IMR-90 (cell line): ENCODE data around the gene SAP30BP. TPM values are rescaled to one million over a fixed set of nuclear protein-coding genes. Genes with fewer than 3 reads are reported as not detected.

ENCODE experiments used
- ATAC-seq: fragments of 200-7000 bp; cut with Tn5 transposase; 2 replicates; pipeline ENCODE4 v1.9.1; 2020; ENCODE audit warnings: low read depth, mild to moderate bottlenecking, moderate library complexity
- BruUV-seq: library from RNA; stranded (reverse); fragments of 400-500 nt; replicated peaks from 2 replicates; lab custom pipeline; 2021; lab: Mats Ljungman, UMichigan
- CTCF ChIA-PET: fragments of 300-600 bp; formaldehyde crosslinking; extraction: SDS; loops from one replicate; lab custom pipeline; 2021; ENCODE audit warnings: antibody characterized with exemption; lab: Yijun Ruan, JAX
- POLR2A ChIA-PET: fragments of 300-600 bp; sonication (Branson Sonifier 250); formaldehyde crosslinking; loops from one replicate; lab custom pipeline; 2022; ENCODE audit warnings: antibody characterized with exemption; ENCODE audit not compliant: unreplicated experiment; lab: Charles Lee
- DNase-seq: peaks from one replicate; pipeline ENCODE4 v3.0.0; 2013
- H2AFZ ChIP-seq: replicated peaks from 2 replicates; pipeline ENCODE3; 2013; ENCODE audit warnings: low read length, mild to moderate bottlenecking; ENCODE audit not compliant: poor library complexity
- H2AK5ac ChIP-seq: 2 replicates; pipeline ENCODE4 v1.6.1; 2013; ENCODE audit warnings: low read depth, low read length, inconsistent platforms
- H2AK9ac ChIP-seq: replicated peaks from 2 replicates; pipeline ENCODE3; 2013; ENCODE audit warnings: mild to moderate bottlenecking, low read depth, low read length, moderate library complexity; ENCODE audit not compliant: poor library complexity
- H2BK120ac ChIP-seq: 2 replicates; pipeline ENCODE4 v1.6.1; 2013; ENCODE audit warnings: low read depth, low read length, inconsistent platforms
- H2BK15ac ChIP-seq: 3 replicates; pipeline ENCODE4 v1.6.1; 2013; ENCODE audit warnings: low read depth, low read length, inconsistent platforms
- H2BK20ac ChIP-seq: 2 replicates; pipeline ENCODE4 v1.6.1; 2013; ENCODE audit warnings: low read depth, mild to moderate bottlenecking, inconsistent platforms, low read length, moderate library complexity
- H2BK5ac ChIP-seq: 2 replicates; pipeline ENCODE4 v1.6.1; 2013; ENCODE audit warnings: mild to moderate bottlenecking, low read depth, low read length, inconsistent platforms; ENCODE audit not compliant: poor library complexity, severe bottlenecking
- H3K14ac ChIP-seq: replicated peaks from 2 replicates; pipeline ENCODE4 v1.6.1; 2013; ENCODE audit warnings: low read depth, low read length, inconsistent platforms
- H3K18ac ChIP-seq: 2 replicates; pipeline ENCODE4 v1.6.1; 2013; ENCODE audit warnings: low read depth, low read length, control low read depth
- H3K23ac ChIP-seq: 2 replicates; pipeline ENCODE4 v1.6.1; 2013; ENCODE audit warnings: low read depth, low read length, inconsistent platforms
- H3K27ac ChIP-seq: 2 replicates; pipeline ENCODE4 v1.5.1; 2013; ENCODE audit warnings: mild to moderate bottlenecking, control low read depth, low read length; ENCODE audit not compliant: insufficient read depth
- H3K27me3 ChIP-seq: 2 replicates; pipeline ENCODE4 v1.6.1; 2013; ENCODE audit warnings: low read length; ENCODE audit not compliant: control insufficient read depth, insufficient read depth
- H3K36me3 ChIP-seq: 2 replicates; pipeline ENCODE4 v1.6.1; 2013; ENCODE audit warnings: low read length, mixed read lengths; ENCODE audit not compliant: control insufficient read depth, insufficient read depth
- H3K4ac ChIP-seq: 2 replicates; pipeline ENCODE4 v1.6.1; 2013; ENCODE audit warnings: low read depth, low read length, inconsistent platforms
- H3K4me1 ChIP-seq: 2 replicates; pipeline ENCODE4 v1.6.1; 2013; ENCODE audit warnings: low read length, mixed read lengths; ENCODE audit not compliant: control insufficient read depth, insufficient read depth
- H3K4me2 ChIP-seq: 2 replicates; pipeline ENCODE4 v1.6.1; 2013; ENCODE audit warnings: low read depth, mild to moderate bottlenecking, control low read depth, low read length, moderate library complexity
- H3K4me3 ChIP-seq: 2 replicates; pipeline ENCODE4 v1.5.1; 2013; ENCODE audit warnings: low read depth, mild to moderate bottlenecking, control low read depth, low read length, moderate library complexity; ENCODE audit not compliant: insufficient read depth
- H3K56ac ChIP-seq: 2 replicates; pipeline ENCODE4 v1.6.1; 2013; ENCODE audit warnings: low read length, inconsistent platforms; ENCODE audit not compliant: insufficient read depth; ENCODE audit errors: extremely low read depth
- H3K79me1 ChIP-seq, 2 experiments: 2 replicates each; pipeline ENCODE4 v1.6.1; 2013; ENCODE audit warnings: low read length in 2 of 2, inconsistent platforms in 1 of 2, low read depth in 1 of 2
- H3K9ac ChIP-seq: 2 replicates; pipeline ENCODE4 v1.6.1; 2013; ENCODE audit warnings: low read depth, low read length, control low read depth
- H3K9me1 ChIP-seq: 2 replicates; pipeline ENCODE4 v1.6.1; 2013; ENCODE audit warnings: low read length, inconsistent platforms; ENCODE audit not compliant: insufficient read depth
- H3K9me3 ChIP-seq: 2 replicates; pipeline ENCODE4 v1.6.1; 2013; ENCODE audit warnings: low read length; ENCODE audit not compliant: control insufficient read depth, insufficient read depth
- H4K20me1 ChIP-seq: 2 replicates; pipeline ENCODE4 v1.6.1; 2013; ENCODE audit warnings: low read length, inconsistent platforms; ENCODE audit not compliant: insufficient read depth
- H4K5ac ChIP-seq: 2 replicates; pipeline ENCODE4 v1.6.1; 2013; ENCODE audit warnings: mild to moderate bottlenecking, low read depth, low read length, control low read depth
- H4K8ac ChIP-seq, 2 experiments: 2 replicates each; pipeline ENCODE4 v1.6.1; 2013; ENCODE audit warnings: low read depth in 2 of 2, low read length in 2 of 2, control low read depth in 1 of 2, inconsistent platforms in 1 of 2
- H4K91ac ChIP-seq: 2 replicates; pipeline ENCODE4 v1.6.1; 2013; ENCODE audit warnings: low read depth, low read length, inconsistent platforms; ENCODE audit not compliant: insufficient read depth
- BHLHE40 ChIP-seq: fragments of 150-350 bp; IDR thresholded peaks from 2 replicates; pipeline ENCODE4 v1.6.1; 2016; ENCODE audit warnings: mild to moderate bottlenecking, low read depth, low read length
- CHD1 ChIP-seq: IDR thresholded peaks from 2 replicates; pipeline ENCODE4 v1.6.1; 2012; ENCODE audit warnings: low read depth, low read length, improper control_type of control experiment
- FOS ChIP-seq: fragments of 150-350 bp; IDR thresholded peaks from 2 replicates; pipeline ENCODE4 v1.6.1; 2016; ENCODE audit warnings: low read depth, low read length
- MAZ ChIP-seq: IDR thresholded peaks from 2 replicates; pipeline ENCODE4 v1.6.1; 2012; ENCODE audit warnings: low read depth, mild to moderate bottlenecking, low read length, improper control_type of control experiment, moderate library complexity, borderline replicate concordance
- MXI1 ChIP-seq: IDR thresholded peaks from 2 replicates; pipeline ENCODE4 v1.6.1; 2012; ENCODE audit warnings: low read depth, mild to moderate bottlenecking, low read length, moderate library complexity, borderline replicate concordance
- NFE2L2 ChIP-seq: fragments of 150-350 bp; IDR thresholded peaks from 2 replicates; pipeline ENCODE4 v1.6.1; 2016; ENCODE audit warnings: low read depth, mild to moderate bottlenecking, low read length
- POLR2A ChIP-seq: IDR thresholded peaks from 2 replicates; pipeline ENCODE4 v1.6.1; 2012; ENCODE audit warnings: mild to moderate bottlenecking, low read depth, low read length
- RAD21 ChIP-seq: IDR thresholded peaks from 2 replicates; pipeline ENCODE4 v1.6.1; 2012; ENCODE audit warnings: low read length, improper control_type of control experiment
- RCOR1 ChIP-seq: IDR thresholded peaks from 2 replicates; pipeline ENCODE4 v1.6.1; 2012; ENCODE audit warnings: mild to moderate bottlenecking, low read length, improper control_type of control experiment; ENCODE audit not compliant: insufficient replicate concordance
- SMC3 ChIP-seq: fragments of 150-350 bp; IDR thresholded peaks from 2 replicates; pipeline ENCODE4 v1.6.1; 2016; ENCODE audit warnings: low read depth, mild to moderate bottlenecking, antibody characterized with exemption, low read length, moderate library complexity
- WGBS, 2 experiments: methylation state at CpG; one replicate each; pipeline versions ENCODE4 v1.1.5 to v1.1.7; 2013; ENCODE audit warnings: missing lambda C conversion rate in 2 of 2; ENCODE audit not compliant: insufficient read length in 1 of 2; ENCODE audit errors: extremely low coverage in 2 of 2; 5-methylcytosine and 5-hydroxymethylcytosine counted together
- dilution Hi-C: fragments of 300-500 bp; cut with HindIII; formaldehyde crosslinking; loops from one replicate; pipeline ENCODE4 v1.14.3; 2018; ENCODE audit warnings: low sequenced_read_pairs; ENCODE audit not compliant: unreplicated experiment
- in situ Hi-C: fragments of 300-500 bp; cut with MboI; formaldehyde crosslinking; loops from 3 replicates; pipeline ENCODE4 v1.14.3; 2019; ENCODE audit warnings: low sequenced_read_pairs, inconsistent platforms, mixed read lengths
- intact Hi-C: fragments of 100-400 bp; cut with micrococcal nuclease; formaldehyde crosslinking; loops from 2 replicates; pipeline ENCODE4 v1.10.0; 2022
- polyA plus RNA-seq, 3 experiments: library from polyadenylated mRNA; depleted of rRNA; stranded (reverse); fragments of >200 nt; gene quantifications; 2 replicates each; pipeline ENCODE4 v1.2.3, GENCODE V29; 2012; ENCODE audit warnings: low replicate concordance in 1 of 3
- total RNA-seq: library from RNA; depleted of rRNA; stranded (reverse); fragments of >200 nt; gene quantifications from 2 replicates; pipeline ENCODE4 v1.2.3, GENCODE V29; 2012
- TF ChIP-seq, protein P1 (sequence below): fragments of 150-350 bp; IDR thresholded peaks from 2 replicates; pipeline ENCODE4 v1.6.1; 2016; ENCODE audit warnings: low read depth, mild to moderate bottlenecking, low read length, moderate library complexity, borderline replicate concordance
- TF ChIP-seq, protein P2 (sequence below): conservative IDR thresholded peaks from 2 replicates; pipeline ENCODE4 v1.5.1; 2012; ENCODE audit warnings: mild to moderate bottlenecking, low read depth, low read length, improper control_type of control experiment

The SAP30BP gene
- total and polyA plus RNA-seq, 2 of the 4 experiments (the other 2 are of a cell fraction): 70.4 to 139 TPM

DNA sequence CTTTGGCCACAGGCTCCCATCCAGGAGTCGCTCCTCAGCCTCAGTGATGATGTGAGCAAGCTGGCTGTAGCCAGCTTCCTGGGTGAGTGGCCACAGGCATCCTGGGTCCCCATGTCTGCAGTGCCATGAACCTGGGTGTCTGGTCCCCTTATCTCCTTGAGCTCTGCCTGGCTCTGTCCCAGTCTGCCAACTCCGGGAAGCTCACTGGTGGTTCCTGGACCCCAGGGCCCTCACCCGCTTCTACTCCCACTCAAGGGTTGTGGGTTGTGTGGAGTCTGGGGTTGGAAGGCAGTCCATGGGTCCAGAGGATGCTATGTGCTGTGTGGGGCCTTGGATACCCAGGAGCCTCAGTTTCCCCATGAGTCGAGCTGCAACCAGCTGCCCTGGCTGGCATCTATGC is 45.6 kb upstream of the SAP30BP start:
- ChIA-PET CTCF (no interaction called here), POLR2A (no interaction called here)
- no peak overlapping the region for H3K4ac ChIP-seq
- no peak overlapping the region for H3K56ac ChIP-seq
- H3K27me3 ChIP-seq: peaks cover 9% of the 10 kb centered on the region; the same call in 1 of the 2 replicates
- peaks cover 5% of the 10 kb centered on the region; the same call in 1 of the 2 replicates for H3K4me1 ChIP-seq
- BruUV-seq: no TSS peak
- no peaks in the 10 kb centered on the region for H4K20me1 ChIP-seq
- no peaks in the 10 kb centered on the region for H3K9me3 ChIP-seq
- no peak overlapping the region for H4K5ac ChIP-seq
- H3K9ac ChIP-seq: no peak overlapping the region
- no peak overlapping the region for H3K18ac ChIP-seq
- H2AK9ac ChIP-seq: no peak overlapping the region
- DNase-seq (no peak), ATAC-seq (no peak)
- H2AFZ ChIP-seq: no peak overlapping the region
- intact Hi-C loops: no loop called here
- in situ Hi-C loops: no loop called here
- no peak overlapping the region for H4K91ac ChIP-seq
- H2AK5ac ChIP-seq: no peak overlapping the region
- no peaks in the 10 kb centered on the region for H3K36me3 ChIP-seq
- dilution Hi-C loops: no loop called here
- H2BK20ac ChIP-seq: no peak overlapping the region
- no peaks in the 10 kb centered on the region for H3K79me1 ChIP-seq
- no peaks in the 10 kb centered on the region for H3K9me1 ChIP-seq
- no peak overlapping the region for H3K4me3 ChIP-seq
- WGBS, 2 experiments: 100% methylated on average over 1 of the region's 4 CpGs; no CpG with 5 or more reads in 1 of the 2 experiments
- H2BK15ac ChIP-seq: no peak overlapping the region
- H2BK5ac ChIP-seq: no peak overlapping the region
- H3K4me2 ChIP-seq: no peak overlapping the region
- H4K8ac ChIP-seq: no peak overlapping the region
- H3K23ac ChIP-seq: no peak overlapping the region
- no peak overlapping the region for H3K14ac ChIP-seq
- no peak overlapping the region for H2BK120ac ChIP-seq
- no peak overlapping the region for H3K27ac ChIP-seq
- TF ChIP-seq, protein P1, sequence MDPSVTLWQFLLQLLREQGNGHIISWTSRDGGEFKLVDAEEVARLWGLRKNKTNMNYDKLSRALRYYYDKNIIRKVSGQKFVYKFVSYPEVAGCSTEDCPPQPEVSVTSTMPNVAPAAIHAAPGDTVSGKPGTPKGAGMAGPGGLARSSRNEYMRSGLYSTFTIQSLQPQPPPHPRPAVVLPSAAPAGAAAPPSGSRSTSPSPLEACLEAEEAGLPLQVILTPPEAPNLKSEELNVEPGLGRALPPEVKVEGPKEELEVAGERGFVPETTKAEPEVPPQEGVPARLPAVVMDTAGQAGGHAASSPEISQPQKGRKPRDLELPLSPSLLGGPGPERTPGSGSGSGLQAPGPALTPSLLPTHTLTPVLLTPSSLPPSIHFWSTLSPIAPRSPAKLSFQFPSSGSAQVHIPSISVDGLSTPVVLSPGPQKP: no peak
- TF ChIP-seq POLR2A (no peak), MXI1 (no peak), MAZ (no peak), RCOR1 (no peak), BHLHE40 (no peak), FOS (no peak), NFE2L2 (no peak), CHD1 (no peak), SMC3 (no peak), RAD21 (no peak)
- TF ChIP-seq, protein P2, sequence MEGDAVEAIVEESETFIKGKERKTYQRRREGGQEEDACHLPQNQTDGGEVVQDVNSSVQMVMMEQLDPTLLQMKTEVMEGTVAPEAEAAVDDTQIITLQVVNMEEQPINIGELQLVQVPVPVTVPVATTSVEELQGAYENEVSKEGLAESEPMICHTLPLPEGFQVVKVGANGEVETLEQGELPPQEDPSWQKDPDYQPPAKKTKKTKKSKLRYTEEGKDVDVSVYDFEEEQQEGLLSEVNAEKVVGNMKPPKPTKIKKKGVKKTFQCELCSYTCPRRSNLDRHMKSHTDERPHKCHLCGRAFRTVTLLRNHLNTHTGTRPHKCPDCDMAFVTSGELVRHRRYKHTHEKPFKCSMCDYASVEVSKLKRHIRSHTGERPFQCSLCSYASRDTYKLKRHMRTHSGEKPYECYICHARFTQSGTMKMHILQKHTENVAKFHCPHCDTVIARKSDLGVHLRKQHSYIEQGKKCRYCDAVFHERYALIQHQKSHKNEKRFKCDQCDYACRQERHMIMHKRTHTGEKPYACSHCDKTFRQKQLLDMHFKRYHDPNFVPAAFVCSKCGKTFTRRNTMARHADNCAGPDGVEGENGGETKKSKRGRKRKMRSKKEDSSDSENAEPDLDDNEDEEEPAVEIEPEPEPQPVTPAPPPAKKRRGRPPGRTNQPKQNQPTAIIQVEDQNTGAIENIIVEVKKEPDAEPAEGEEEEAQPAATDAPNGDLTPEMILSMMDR: no peak
